Uterus (tissue), 4 donors: ENCODE measurements around the gene SERPINA4. TPM values are rescaled to one million over a fixed set of nuclear protein-coding genes. Genes with fewer than 3 reads are reported as not detected.

Experiments
- DNase-seq, 2 donors: peaks; one replicate each; pipeline ENCODE4 v3.0.0-alpha.2; 2019 to 2020
- H3K27ac ChIP-seq, 2 donors: fragments of 200-600 bp; sonication (generic); 1 replicate in 1 of 2; 2 replicates in 1 of 2; pipeline ENCODE4 v1.5.1; 2016 to 2018
- H3K27me3 ChIP-seq, 2 donors: fragments of 200-600 bp; sonication (generic); one replicate each; pipeline ENCODE4 v1.5.1; 2018 to 2019; ENCODE audit warnings: control low read depth in 1 of 2
- H3K36me3 ChIP-seq, 2 donors: fragments of 200-600 bp; sonication (generic); one replicate each; pipeline ENCODE4 v1.5.1; 2019; ENCODE audit warnings: control low read depth in 1 of 2
- H3K4me1 ChIP-seq, 2 donors: fragments of 200-600 bp; sonication (generic); one replicate each; pipeline ENCODE4 v1.5.1; 2018 to 2019; ENCODE audit warnings: control low read depth in 1 of 2
- H3K4me3 ChIP-seq, 2 donors: fragments of 200-600 bp; sonication (generic); 1 replicate in 1 of 2; 2 replicates in 1 of 2; pipeline ENCODE4 v1.5.1; 2018 to 2019; ENCODE audit warnings: mild to moderate bottlenecking in 1 of 2
- H3K9me3 ChIP-seq, 2 donors: fragments of 200-600 bp; sonication (generic); one replicate each; pipeline ENCODE4 v1.5.1; 2019; ENCODE audit warnings: control low read depth in 1 of 2
- CTCF ChIP-seq, 4 experiments: fragments of 200-600 bp in 2 of 4; fragments of 450-650 bp in 2 of 4; sonication (generic) in 2 of 4; IDR thresholded peaks; one replicate each; pipeline ENCODE4 v1.5.1; 2016 to 2019; ENCODE audit warnings: antibody characterized with exemption in 4 of 4, mild to moderate bottlenecking in 2 of 4, moderate library complexity in 1 of 4
- POLR2A ChIP-seq, 2 donors: fragments of 450-650 bp; IDR thresholded peaks; one replicate each; pipeline ENCODE4 v1.6.1; 2016; ENCODE audit warnings: antibody characterized with exemption in 2 of 2, mild to moderate bottlenecking in 1 of 2, moderate library complexity in 1 of 2
- intact Hi-C: fragments of 100-400 bp; cut with DNase I; formaldehyde crosslinking; loops from one replicate; pipeline ENCODE4 v1.15.1; 2023; ENCODE audit warnings: low total_unique reads
- total RNA-seq, 4 donors: library from RNA; depleted of rRNA in 3 of 4; stranded (reverse); fragments of >200 nt in 3 of 4; gene quantifications; one replicate each; pipeline versions ENCODE4 v1.1.0 to v1.2.4, GENCODE V29; 2014 to 2023
- donor health status: DM: yes; HTN: yes; CAD: no.

Gene SERPINA4
- total RNA-seq, 4 donors from 2014 or later = 0.28 TPM; not detected in 3

DNA sequence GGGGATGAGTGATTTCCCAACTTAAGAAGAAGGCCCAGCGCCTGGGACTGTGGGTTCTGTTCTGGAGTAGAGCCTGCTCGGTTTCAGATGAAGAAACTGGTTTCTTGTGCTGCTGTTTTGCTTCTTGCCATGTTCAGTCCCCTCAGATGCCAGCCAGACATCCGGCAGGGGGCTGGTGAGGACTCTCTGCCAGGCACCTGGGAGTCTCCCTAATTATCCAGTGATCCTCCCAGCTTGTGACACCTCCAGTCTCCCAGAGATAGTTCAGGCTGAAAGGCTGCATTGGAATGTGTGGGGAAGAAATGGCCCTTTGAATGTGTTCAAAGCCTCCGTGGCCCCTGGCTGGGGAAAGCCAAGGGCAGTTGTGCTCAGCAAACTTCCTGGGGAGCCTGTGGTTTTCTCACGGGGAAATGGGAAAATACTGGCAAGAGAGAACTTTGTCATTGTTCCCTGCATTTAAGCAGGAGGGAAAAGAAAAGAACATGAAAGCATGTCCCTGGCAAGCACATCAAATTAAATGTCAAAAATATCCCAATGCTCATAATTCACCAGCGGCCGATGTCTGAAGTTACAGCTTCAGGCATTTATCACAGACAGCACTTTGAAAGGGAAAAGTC, 43.5 kb upstream of the SERPINA4 start:
- H3K27ac ChIP-seq = no peak overlapping the region
- intact Hi-C loops = no loop called here
- no peaks in the 10 kb centered on the region for H3K27me3 ChIP-seq
- no peak overlapping the region for H3K4me3 ChIP-seq
- H3K36me3 ChIP-seq = no peaks in the 10 kb centered on the region
- no peak for DNase-seq
- no peaks in the 10 kb centered on the region for H3K9me3 ChIP-seq
- H3K4me1 ChIP-seq = no peaks in the 10 kb centered on the region
- TF ChIP-seq CTCF (IDR thresholded peaks at IDR 0.05) = no peak
- no peak for TF ChIP-seq POLR2A (IDR thresholded peaks at IDR 0.05)

DNA sequence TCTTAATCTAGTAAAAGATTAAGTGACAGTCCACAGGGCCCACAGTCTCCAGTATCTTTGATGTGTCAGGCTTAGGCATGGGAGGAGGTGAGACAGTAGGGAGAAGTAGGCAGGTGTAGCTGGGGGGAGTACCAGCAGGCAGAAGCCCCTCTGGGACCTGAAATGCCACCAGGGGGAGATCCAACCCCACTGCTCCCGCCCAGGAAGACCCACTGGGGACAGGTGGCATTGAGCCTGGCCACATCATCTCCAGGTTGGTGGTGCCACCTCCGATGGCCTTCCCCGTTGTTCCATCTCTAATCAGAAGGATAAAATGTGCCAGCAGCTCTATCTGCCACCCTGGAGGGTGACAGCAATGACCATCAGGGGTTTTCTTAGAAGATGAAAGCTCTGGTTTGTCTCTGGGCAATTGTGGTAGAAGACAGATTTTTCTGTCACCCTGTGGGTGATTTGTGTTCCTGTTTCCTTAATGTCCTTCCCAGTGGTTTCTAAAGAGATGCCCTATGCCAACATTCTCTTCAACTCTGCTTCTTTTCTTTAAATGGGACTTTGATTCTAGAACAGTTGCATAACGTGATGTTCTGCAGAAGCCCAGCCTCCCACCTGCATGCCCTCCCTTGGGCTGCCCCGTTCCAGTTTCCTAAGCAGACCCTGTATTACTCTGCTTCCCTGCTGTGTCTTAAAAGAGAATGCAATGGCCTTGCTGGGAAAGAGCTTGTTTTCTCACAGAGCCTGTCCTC, 39.7 kb upstream of the SERPINA4 start:
- DNase-seq = no peak
- Histone ChIP-seq H3K36me3 (no peaks in the 10 kb centered on the region), H3K9me3 (no peaks in the 10 kb centered on the region), H3K27ac (no peak overlapping the region), H3K4me3 (no peak overlapping the region), H3K4me1 (no peaks in the 10 kb centered on the region), H3K27me3 (no peaks in the 10 kb centered on the region)
- TF ChIP-seq CTCF (IDR thresholded peaks at IDR 0.05) (no peak), POLR2A (IDR thresholded peaks at IDR 0.05) (no peak)
- intact Hi-C loops = no loop called here

DNA sequence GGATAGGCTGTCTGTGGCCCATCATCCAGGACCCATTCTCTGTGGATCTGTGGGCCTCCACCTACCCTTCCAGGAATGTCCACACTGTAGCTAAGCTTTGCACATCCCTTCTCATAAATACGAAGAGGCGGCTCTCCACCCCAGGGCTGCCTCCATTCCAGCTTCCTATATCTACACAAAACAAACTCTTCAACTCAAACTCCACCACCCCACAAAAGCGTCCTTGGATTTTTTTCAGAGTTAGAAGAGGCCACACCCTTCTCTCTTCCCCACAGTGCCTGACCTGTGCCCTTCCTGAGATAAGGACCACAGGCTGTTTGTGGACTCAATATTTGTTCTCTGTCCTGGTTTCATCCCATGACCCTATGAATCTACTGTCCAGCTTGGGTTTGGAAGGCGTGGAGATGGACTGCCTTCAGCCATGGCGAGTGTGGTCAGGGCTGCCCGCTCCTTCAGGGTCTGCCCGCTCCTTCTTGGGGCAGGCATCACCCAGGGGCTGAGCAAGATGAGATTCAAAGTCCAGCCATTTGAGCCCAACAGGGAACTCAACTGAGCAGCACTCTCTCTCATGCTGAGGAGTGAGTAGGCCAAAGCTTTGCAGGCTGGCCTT, 39.0 kb upstream of the SERPINA4 start:
- Histone ChIP-seq H3K4me1 (no peaks in the 10 kb centered on the region), H3K27me3 (no peaks in the 10 kb centered on the region), H3K9me3 (no peaks in the 10 kb centered on the region), H3K36me3 (no peaks in the 10 kb centered on the region), H3K4me3 (no peak overlapping the region), H3K27ac (no peak overlapping the region)
- no peak for TF ChIP-seq CTCF (IDR thresholded peaks at IDR 0.05)
- DNase-seq = no peak
- intact Hi-C loops = no loop called here

DNA sequence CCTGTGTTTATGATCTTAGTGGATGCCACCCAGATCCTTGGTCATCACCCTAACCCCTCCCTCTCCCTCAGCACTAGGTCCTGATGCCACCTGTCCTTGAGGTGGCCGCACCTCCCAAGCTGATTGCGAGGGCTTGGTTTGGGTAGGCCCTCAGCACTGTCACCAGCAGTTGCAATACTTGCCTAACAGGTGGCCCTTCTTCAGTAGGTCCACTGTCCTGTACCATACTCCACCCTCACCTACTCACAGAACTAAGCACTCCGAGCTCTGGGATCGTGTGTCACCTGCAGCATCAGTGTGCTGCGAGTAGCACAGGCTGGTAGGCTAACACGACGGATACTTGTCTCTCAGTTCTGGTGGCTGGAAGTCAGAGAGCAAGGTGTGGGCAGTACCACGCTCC, 38.0 kb upstream of the SERPINA4 start:
- Histone ChIP-seq H3K4me1 (no peaks in the 10 kb centered on the region), H3K27ac (no peak overlapping the region), H3K36me3 (no peaks in the 10 kb centered on the region), H3K27me3 (no peaks in the 10 kb centered on the region), H3K4me3 (no peak overlapping the region), H3K9me3 (no peaks in the 10 kb centered on the region)
- TF ChIP-seq POLR2A (IDR thresholded peaks at IDR 0.05) = no peak
- no peak for TF ChIP-seq CTCF (IDR thresholded peaks at IDR 0.05)
- no peak for DNase-seq
- intact Hi-C loops = no loop called here

DNA sequence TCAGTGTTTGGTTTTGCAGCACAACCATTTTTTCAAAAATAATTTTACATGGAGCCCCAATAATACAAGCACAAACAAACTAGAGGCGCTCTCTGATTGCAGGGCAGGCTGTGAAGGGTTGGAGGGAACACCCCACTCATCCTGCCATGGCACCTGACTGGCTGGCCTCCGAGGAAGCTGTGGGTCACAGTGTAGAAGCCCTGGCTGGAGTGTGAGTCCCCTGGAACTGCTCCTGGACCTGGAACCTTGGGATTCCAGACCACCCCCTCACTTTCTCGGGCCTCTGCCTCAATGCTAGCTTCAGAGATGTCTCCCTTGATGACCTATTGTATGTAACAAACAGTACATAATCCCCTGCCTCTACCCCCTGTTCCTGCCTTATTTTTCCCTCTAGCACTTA, 37.1 kb upstream of the SERPINA4 start:
- no peak for TF ChIP-seq CTCF (IDR thresholded peaks at IDR 0.05)
- no peak for TF ChIP-seq POLR2A (IDR thresholded peaks at IDR 0.05)
- no peaks in the 10 kb centered on the region for H3K27me3 ChIP-seq
- H3K27ac ChIP-seq = no peak overlapping the region
- no peak for DNase-seq
- H3K9me3 ChIP-seq = no peaks in the 10 kb centered on the region
- intact Hi-C loops = no loop called here
- no peak overlapping the region for H3K4me3 ChIP-seq
- H3K4me1 ChIP-seq = no peaks in the 10 kb centered on the region
- H3K36me3 ChIP-seq = no peaks in the 10 kb centered on the region
